PFSK-1 (cell line): ENCODE data around the gene MACROD1.

Experiments used
- POLR2AphosphoS5 ChIP-seq: IDR thresholded peaks from 2 replicates; pipeline ENCODE4 v1.6.1; 2012; ENCODE audit warnings: low read depth, mild to moderate bottlenecking, control low read depth, low read length, moderate library complexity
- TAF1 ChIP-seq: IDR thresholded peaks from 2 replicates; pipeline ENCODE4 v1.6.1; 2012; ENCODE audit warnings: low read length, control low read depth, borderline replicate concordance; ENCODE audit not compliant: insufficient read depth
- TF ChIP-seq, protein P1 (sequence below), 2 experiments: IDR thresholded peaks; 2 replicates each; pipeline versions ENCODE4 v1.6.1 to v1.8.0; 2011 to 2012; ENCODE audit warnings: low read depth in 2 of 2, low read length in 2 of 2, control low read depth in 1 of 2, inconsistent platforms in 1 of 2, mild to moderate bottlenecking in 1 of 2, moderate library complexity in 1 of 2; ENCODE audit not compliant: insufficient read depth in 1 of 2

- TF ChIP-seq TAF1 = no peak
- TF ChIP-seq, protein P1, sequence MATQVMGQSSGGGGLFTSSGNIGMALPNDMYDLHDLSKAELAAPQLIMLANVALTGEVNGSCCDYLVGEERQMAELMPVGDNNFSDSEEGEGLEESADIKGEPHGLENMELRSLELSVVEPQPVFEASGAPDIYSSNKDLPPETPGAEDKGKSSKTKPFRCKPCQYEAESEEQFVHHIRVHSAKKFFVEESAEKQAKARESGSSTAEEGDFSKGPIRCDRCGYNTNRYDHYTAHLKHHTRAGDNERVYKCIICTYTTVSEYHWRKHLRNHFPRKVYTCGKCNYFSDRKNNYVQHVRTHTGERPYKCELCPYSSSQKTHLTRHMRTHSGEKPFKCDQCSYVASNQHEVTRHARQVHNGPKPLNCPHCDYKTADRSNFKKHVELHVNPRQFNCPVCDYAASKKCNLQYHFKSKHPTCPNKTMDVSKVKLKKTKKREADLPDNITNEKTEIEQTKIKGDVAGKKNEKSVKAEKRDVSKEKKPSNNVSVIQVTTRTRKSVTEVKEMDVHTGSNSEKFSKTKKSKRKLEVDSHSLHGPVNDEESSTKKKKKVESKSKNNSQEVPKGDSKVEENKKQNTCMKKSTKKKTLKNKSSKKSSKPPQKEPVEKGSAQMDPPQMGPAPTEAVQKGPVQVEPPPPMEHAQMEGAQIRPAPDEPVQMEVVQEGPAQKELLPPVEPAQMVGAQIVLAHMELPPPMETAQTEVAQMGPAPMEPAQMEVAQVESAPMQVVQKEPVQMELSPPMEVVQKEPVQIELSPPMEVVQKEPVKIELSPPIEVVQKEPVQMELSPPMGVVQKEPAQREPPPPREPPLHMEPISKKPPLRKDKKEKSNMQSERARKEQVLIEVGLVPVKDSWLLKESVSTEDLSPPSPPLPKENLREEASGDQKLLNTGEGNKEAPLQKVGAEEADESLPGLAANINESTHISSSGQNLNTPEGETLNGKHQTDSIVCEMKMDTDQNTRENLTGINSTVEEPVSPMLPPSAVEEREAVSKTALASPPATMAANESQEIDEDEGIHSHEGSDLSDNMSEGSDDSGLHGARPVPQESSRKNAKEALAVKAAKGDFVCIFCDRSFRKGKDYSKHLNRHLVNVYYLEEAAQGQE (IDR thresholded peaks at IDR 0.05; ENCODE audit: insufficient read depth in 1 of 2, low read depth in 2 of 2, low read length in 2 of 2) = no peak
- TF ChIP-seq POLR2AphosphoS5 = no peak
Measured at GRCh38 chr11:64095273-64095817, 70.6 kb downstream of the MACROD1 start.
